ENCODE data around the gene HOXC11. TPM values are rescaled to one million over a fixed set of nuclear protein-coding genes. Genes with fewer than 3 reads are reported as not detected.

Gene HOXC11
- total RNA-seq, 4 donors from 2014 or later, result 4.9 to 10.7 (median 6.2) TPM

MicroRNA genes within 50 kb of the gene (microRNA counts, 767-probe panel; counts per million panel counts)
- microRNA hsa-miR-196a-5p, result 10,680 to 12,526 counts per million in 2 donors

Small RNA genes within 50 kb of the gene (microRNA-seq; reads per million reads assigned to microRNA genes)
- 4,583 to 5,828 reads per million in 2 donors for gene MIR196A2 (ENCODE audit: borderline number of aligned reads in 1 of 2, borderline replicate concordance in 2 of 2)

Other genes starting within 250 kb of the HOXC11 start
- 100 to 1,000 TPM; 313 to 432 (median 391) TPM for gene CALCOCO1, start 245.7 kb upstream of the HOXC11 start, total RNA-seq
- gene CISTR, start 221.1 kb upstream of the HOXC11 start, total RNA-seq, result not detected
- 10 to 100 TPM in 2 of 4 donors, 1 to 10 TPM in 2; 9.8 to 14.9 (median 11.2) TPM for gene HOXC13, start 34.3 kb upstream of the HOXC11 start, total RNA-seq
- gene HOXC12, start 18.2 kb upstream of the HOXC11 start, total RNA-seq, result 10 to 100 TPM in 1 of 4 donors, 1 to 10 TPM in 3; 4.4 to 13.6 (median 6.5) TPM
- gene HOTAIR, start 1.8 kb downstream of the HOXC11 start, total RNA-seq, result 10 to 100 TPM in 2 of 4 donors, 1 to 10 TPM in 2; 4.9 to 14.9 (median 9.7) TPM
- 10 to 100 TPM; 14.2 to 35.9 (median 23.4) TPM for gene HOXC10, start 12.0 kb downstream of the HOXC11 start, total RNA-seq
- 10 to 100 TPM in 3 of 4 donors, 1 to 10 TPM in 1; 9.6 to 16.8 (median 11.7) TPM for gene HOXC9, start 27.0 kb downstream of the HOXC11 start, total RNA-seq
- gene HOXC8, start 35.9 kb downstream of the HOXC11 start, total RNA-seq, result 1 to 10 TPM; 1.0 to 2.2 (median 1.5) TPM
- 1 to 10 TPM; 2.6 to 6.3 (median 3.7) TPM for gene HOXC6, start 55.3 kb downstream of the HOXC11 start, total RNA-seq
- gene HOXC5, start 59.9 kb downstream of the HOXC11 start, total RNA-seq, result 1 to 10 TPM in 1 of 4 donors, under 1 TPM in 2, not detected in 1; 0.58 to 2.2 (median 0.97) TPM
- gene HOXC4, start 80.7 kb downstream of the HOXC11 start, total RNA-seq, result 1 to 10 TPM; 1.7 to 6.1 (median 3.2) TPM
- gene SMUG1, start 215.9 kb downstream of the HOXC11 start, total RNA-seq, result 10 to 100 TPM; 50.6 to 73.0 (median 55.4) TPM